HG03354 (cell line): ENCODE measurements around the gene TOP3A.
"Not testable (repeated sequence)": the region's sequence is repeated elsewhere in the genome, so short reads cannot be mapped to it uniquely, and the experiment has no call there.

Experiments used
- ATAC-seq: cut with Tn5 transposase; IDR thresholded peaks from one replicate; pipeline ENCODE4 v1.9.1; 2021; ENCODE audit warnings: mild to moderate bottlenecking; ENCODE audit not compliant: unreplicated experiment, poor library complexity, severe bottlenecking

Gene TOP3A

DNA sequence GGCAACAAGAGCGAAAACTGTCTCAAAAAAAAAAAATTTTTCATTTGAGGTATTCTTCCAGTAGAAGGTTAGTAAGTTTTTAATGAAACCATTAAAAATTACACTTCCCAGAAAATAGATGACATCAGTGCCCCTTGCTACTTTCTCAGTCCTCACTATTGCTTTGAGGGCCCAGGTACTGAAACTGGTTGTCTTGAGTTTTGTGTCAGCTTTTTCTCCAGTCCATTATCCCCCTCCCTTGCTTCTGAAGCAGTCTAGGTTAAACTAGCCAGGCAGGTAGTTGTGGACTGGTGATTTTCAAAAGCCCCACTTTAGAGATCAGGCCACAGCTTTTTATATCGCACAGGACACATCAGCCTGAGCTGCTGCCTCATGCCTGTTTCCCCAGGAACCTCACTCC, 11.2 kb upstream of the TOP3A start:
- no peak for ATAC-seq

GRCh38 chr17:18324140-18325050, 9.6 kb upstream of the TOP3A start:
- ATAC-seq, result no peak

DNA sequence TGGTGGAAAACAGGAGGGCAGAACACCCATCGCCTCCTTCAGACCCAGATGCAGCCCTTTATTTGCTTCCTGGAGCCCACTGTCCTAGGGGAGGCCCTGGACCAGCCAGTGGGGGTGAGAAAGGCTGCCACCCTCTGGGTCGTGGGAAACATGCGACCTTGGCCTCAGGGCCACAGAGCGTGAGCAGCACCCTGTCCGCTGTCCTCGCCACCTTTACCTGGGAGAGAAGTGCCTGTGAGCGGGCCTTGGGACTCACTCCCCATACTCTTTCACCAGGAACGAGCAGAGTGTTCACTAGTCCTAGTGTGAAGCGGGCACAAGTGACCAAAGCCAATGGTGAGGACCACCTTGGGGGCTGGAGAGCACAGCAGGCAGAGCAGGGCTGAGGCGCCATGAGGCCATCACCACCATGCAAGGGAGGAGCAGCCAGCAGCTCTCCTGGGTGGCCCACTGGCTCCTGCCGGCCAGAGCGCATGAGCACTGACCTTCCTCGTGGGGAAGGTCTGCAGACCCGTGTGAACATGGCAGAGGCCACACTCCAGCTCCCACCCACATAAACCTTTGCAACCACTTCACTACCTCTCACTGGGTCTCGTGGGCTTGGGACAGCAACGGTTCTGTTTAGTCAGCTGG, 8.8 kb upstream of the TOP3A start:
- ATAC-seq, result no peak

DNA sequence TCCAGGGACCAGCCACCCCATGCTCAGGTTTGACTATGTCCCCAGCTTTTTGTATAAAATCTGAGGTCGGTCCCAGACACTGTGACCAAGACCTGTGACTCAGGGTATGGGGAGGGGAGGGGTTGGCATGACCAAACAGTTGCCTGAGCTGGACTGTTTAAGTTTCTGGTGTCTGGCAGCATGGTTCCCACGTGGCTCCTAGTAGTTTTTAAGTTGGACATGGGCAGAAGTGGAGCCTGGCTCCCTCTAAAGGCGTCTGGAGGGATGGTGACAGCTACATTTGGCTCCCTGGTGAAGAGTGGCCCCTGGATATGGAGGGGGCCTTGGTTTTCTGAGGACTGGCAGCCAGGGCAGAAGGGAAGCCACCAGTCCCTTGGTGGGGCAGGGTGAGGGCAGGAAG, 8.2 kb upstream of the TOP3A start:
- ATAC-seq, result no peak

GRCh38 chr17:18322522-18322921, 7.7 kb upstream of the TOP3A start:
- ATAC-seq, result no peak

- ATAC-seq, result no peak
Measured at GRCh38 chr17:18321309-18321708, 6.5 kb upstream of the TOP3A start.

DNA sequence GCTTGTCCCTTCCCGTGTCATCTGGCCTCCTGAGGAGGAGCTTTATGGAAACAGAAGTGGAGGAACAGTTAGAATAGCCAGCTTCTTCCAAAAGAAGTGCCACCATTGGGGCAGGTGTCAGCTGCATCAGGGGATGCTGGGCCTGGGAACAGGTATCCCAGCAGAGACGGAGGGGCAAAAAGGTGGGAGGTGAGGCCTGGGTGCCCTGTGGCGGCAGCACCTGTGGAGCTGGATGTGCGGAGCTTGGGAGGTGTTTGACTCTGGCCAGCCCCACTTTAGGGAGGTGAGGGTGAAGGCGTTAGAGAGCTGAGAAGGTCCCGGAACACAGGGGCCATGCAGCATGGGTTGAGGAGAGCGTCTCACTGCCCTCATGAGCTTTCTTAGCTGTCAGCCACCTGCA, 5.5 kb upstream of the TOP3A start:
- no peak for ATAC-seq

DNA sequence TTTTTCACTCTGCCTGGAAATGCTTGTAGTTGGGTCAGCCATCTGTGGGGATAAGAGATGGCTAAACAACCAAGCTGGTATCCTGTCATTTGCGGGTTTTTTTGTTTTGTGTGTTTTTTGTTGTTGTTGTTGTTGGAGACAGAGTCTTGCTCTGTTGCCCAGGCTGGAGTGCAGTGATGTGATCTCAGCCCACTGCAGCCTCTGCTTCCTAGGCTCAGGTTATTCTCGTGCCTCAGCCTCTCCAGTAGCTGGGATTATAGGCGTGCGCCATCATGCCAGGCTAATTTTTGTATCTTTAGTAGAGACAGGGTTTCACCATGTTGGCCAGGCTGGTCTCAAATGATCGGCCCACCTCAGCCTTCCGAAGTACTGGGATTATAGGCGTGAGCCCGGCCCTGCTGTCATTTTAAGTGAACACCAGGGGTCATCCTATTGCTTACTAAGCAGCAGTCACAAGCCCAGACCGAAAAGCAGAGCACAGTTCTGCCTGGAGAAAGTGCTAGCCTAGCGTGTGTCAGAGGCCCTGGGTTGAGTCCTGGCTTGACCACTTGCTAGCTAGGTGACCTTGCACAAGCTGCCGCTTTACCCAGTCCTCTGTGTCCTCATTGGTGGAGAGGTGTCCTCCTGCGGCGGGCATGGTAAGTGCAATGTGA, 4.9 kb upstream of the TOP3A start:
- ATAC-seq, result no peak

DNA sequence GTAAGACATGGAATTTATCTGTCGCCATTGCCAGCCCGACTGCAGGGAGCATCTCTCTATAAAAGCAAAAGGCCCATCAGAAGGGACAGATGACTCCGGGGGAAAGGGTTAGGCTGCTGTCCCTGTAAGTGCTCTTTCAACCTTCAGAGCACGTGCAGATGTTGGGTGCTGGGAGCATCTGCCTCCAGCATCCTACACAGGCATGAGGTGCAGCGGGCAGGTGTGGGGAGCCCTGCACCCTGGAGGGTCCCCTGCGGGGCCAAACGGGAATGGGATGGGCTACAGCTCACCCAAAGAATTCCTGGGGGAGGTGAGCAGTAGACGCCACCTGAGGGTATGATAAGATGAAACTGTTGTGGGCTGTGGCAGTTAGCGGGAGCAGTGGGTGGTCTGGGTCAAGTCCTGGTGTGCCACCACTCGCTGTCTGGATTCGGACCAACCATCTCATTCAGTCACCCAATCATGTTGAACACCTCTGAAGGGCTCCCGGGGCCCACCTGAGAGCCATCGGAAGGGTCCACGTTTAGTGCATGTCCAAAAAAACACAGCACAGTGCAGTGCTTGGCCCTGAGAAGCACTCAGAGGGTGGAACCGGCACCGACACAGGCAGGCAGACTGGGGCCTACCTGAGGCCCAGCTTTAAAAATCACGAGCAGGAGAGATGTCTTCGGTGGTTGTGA, 4.1 kb upstream of the TOP3A start:
- no peak for ATAC-seq

- no peak for ATAC-seq
Measured at GRCh38 chr17:18318117-18318516, 3.3 kb upstream of the TOP3A start.

- ATAC-seq, result no peak
Measured at GRCh38 chr17:18315961-18316360, 1.2 kb upstream of the TOP3A start.

GRCh38 chr17:18315562-18315922, 748 bp upstream of the TOP3A start:
- peak; percentile 11 for ATAC-seq

DNA sequence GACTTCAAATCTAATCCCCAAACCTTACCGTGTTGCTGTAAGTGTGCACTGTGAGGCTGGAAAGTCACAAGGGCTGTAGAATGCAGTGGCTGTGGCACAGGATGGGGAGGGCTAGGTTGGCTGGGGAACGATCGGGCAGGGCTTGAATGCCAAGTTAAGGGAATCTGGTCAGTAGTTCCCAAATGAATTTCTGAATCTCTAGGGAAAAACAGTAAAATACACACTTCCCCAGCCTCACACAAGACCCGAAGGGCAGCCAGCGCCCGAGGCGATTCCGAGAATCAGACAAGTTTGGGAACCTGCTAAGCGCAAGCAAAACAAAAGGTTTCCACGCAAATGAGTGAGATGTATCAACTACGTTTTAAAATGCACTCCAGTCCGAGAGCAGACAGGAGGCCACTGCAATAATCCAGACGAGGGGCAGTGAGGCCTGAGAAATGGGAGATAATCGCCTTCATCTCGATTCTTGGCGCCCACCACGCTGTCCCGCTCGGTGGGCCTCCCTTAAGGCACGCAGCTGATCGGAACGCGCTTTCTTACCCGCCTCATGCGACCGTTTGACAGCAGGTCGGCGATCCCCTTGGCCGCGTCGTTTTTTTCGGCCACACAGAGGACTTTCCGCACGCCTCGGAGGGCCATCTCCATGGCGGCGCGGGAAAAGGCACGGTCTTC, 599 bp downstream of the TOP3A start:
- no peak for ATAC-seq

GRCh38 chr17:18309202-18309601, 5.6 kb downstream of the TOP3A start:
- ATAC-seq, result no peak

GRCh38 chr17:18303206-18303605, 11.6 kb downstream of the TOP3A start:
- not testable (repeated sequence) for ATAC-seq

- no peak for ATAC-seq
Measured at GRCh38 chr17:18300725-18301480, 13.9 kb downstream of the TOP3A start.

DNA sequence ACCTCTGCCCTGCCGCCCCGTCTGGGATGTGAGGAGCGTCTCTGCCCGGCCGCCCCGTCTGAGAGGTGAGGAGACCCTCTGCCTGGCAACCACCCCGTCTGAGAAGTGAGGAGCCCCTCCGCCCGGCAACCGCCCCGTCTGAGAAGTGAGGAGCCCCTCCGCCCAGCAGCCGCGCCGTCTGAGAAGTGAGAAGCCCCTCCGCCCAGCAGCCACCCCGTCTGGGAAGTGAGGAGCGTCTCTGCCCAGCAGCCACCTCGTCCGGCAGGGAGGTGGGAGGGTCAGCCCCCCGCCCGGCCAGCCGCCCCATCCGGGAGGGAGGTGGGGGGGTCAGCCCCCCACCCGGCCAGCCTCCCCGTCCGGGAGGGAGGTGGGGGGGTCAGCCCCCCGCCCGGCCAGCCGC, 16.7 kb downstream of the TOP3A start:
- ATAC-seq, result not testable (repeated sequence)

GRCh38 chr17:18291718-18292540, 22.9 kb downstream of the TOP3A start:
- ATAC-seq, result no peak
